Measurements from ENCODE around the gene ANTXR2. TPM values are rescaled to one million over a fixed set of nuclear protein-coding genes. Genes with fewer than 3 reads are reported as not detected.

Gene ANTXR2
- total and polyA plus RNA-seq, 2 of the 8 experiments (the other 6 are each of a cell fraction or from before 2014, with no cell fraction given): 1.1 to 7.5 TPM

- H3K27me3 ChIP-seq (replicated peaks in 1 of 4; ENCODE audit: control insufficient read depth in 3 of 4, extremely low read depth in 1 of 4, insufficient read depth in 3 of 4, low read length in 3 of 4): no peaks in the 10 kb centered on the region
- no peak overlapping the region for H3K14ac ChIP-seq (ENCODE audit: insufficient read length)
- H3K4me1 ChIP-seq (replicated peaks in 1 of 4; ENCODE audit: control insufficient read depth in 3 of 4, insufficient read depth in 4 of 4, low read length in 3 of 4): no peaks in the 10 kb centered on the region
- no peak overlapping the region for H3K56ac ChIP-seq (replicated peaks; ENCODE audit: insufficient read length, low read depth, low read length)
- 83% methylated on average over 2 of the region's 2 CpGs; no CpG with 5 or more reads in 1 of the 2 experiments for WGBS, 2 experiments (ENCODE audit: extremely low coverage in 1 of 2, insufficient coverage in 1 of 2, insufficient read length in 1 of 2, insufficient replicate concordance in 2 of 2, low coverage in 1 of 2, low lambda C conversion rate in 2 of 2, missing lambda C conversion rate in 1 of 2)
- no peak overlapping the region for H2BK12ac ChIP-seq (ENCODE audit: low read depth, low read length)
- H3K79me1 ChIP-seq (ENCODE audit: low read depth, low read length): no peaks in the 10 kb centered on the region
- no peak overlapping the region for H3K4me2 ChIP-seq (ENCODE audit: insufficient read depth in 1 of 2, low read depth in 2 of 2, low read length in 2 of 2)
- no peaks in the 10 kb centered on the region for H3K9me3 ChIP-seq (ENCODE audit: insufficient read depth in 2 of 2, low read depth in 1 of 2, low read length in 1 of 2)
- H4K8ac ChIP-seq (ENCODE audit: extremely low read depth, insufficient read depth, low read length): no peak overlapping the region
- no peak overlapping the region for H2BK5ac ChIP-seq (ENCODE audit: low read depth, low read length)
- no peak overlapping the region for H4K5ac ChIP-seq (ENCODE audit: insufficient read length, low read depth, low read length)
- H2BK20ac ChIP-seq (ENCODE audit: low read length): no peak overlapping the region
- no peak overlapping the region for H2AFZ ChIP-seq (ENCODE audit: low read length)
- no peak overlapping the region for H4K91ac ChIP-seq (replicated peaks; ENCODE audit: insufficient read length, low read length)
- H2AK5ac ChIP-seq (ENCODE audit: low read depth, low read length): no peak overlapping the region
- no peak overlapping the region for H3K27ac ChIP-seq (ENCODE audit: low read depth, low read length)
- no peaks in the 10 kb centered on the region for H3K36me3 ChIP-seq (ENCODE audit: control insufficient read depth in 2 of 4, insufficient read depth in 4 of 4, low read length in 3 of 4)
- H3K9ac ChIP-seq (replicated peaks in 1 of 4; ENCODE audit: extremely low read depth in 1 of 4, low read depth in 3 of 4, low read length in 3 of 4): no peak overlapping the region
- no peaks in the 10 kb centered on the region; the same call in 1 of the 2 replicates for H3K23me2 ChIP-seq (ENCODE audit: low read depth, low read length)
- H3K4ac ChIP-seq (replicated peaks; ENCODE audit: insufficient read length, low read depth, low read length): no peak overlapping the region
- no peaks in the 10 kb centered on the region for H3K79me2 ChIP-seq (ENCODE audit: control insufficient read depth in 1 of 2, insufficient read depth in 2 of 2, low read length in 2 of 2)
- H3K18ac ChIP-seq (ENCODE audit: extremely low read depth, low read length): no peak overlapping the region
- no peak overlapping the region for H3K23ac ChIP-seq (ENCODE audit: insufficient read length)
- DNase-seq (ENCODE audit: low read depth in 1 of 2, low spot score in 2 of 2): no peak
- no peak overlapping the region for H2BK120ac ChIP-seq (replicated peaks; ENCODE audit: low read depth, low read length)
- ChIA-PET CTCF (ENCODE audit: partially characterized antibody) (interaction anchor here (1.1 kb wide), 1 partner anchor 14 kb away, joined by 3 read pairs; no protein-coding TSS in a partner anchor), POLR2A (ENCODE audit: partially characterized antibody) (no interaction called here)
- no peak overlapping the region for H3K4me3 ChIP-seq (ENCODE audit: extremely low read depth in 1 of 4, insufficient read depth in 2 of 4, low read depth in 3 of 4, low read length in 4 of 4)
- FAIRE-seq: no peak
- no peak overlapping the region for H2BK15ac ChIP-seq (ENCODE audit: low read length)
- H4K20me1 ChIP-seq (replicated peaks in 1 of 2; ENCODE audit: control insufficient read depth in 1 of 2, insufficient read depth in 2 of 2, low read length in 2 of 2): no peaks in the 10 kb centered on the region
- TF ChIP-seq, protein P1, sequence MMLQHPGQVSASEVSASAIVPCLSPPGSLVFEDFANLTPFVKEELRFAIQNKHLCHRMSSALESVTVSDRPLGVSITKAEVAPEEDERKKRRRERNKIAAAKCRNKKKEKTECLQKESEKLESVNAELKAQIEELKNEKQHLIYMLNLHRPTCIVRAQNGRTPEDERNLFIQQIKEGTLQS (IDR thresholded peaks at IDR 0.05; ENCODE audit: insufficient read depth, low read depth, low read length): no peak
- TF ChIP-seq, protein P2, sequence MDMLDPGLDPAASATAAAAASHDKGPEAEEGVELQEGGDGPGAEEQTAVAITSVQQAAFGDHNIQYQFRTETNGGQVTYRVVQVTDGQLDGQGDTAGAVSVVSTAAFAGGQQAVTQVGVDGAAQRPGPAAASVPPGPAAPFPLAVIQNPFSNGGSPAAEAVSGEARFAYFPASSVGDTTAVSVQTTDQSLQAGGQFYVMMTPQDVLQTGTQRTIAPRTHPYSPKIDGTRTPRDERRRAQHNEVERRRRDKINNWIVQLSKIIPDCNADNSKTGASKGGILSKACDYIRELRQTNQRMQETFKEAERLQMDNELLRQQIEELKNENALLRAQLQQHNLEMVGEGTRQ (IDR thresholded peaks at IDR 0.05; ENCODE audit: low read length): no peak
- TF ChIP-seq CBX8 (IDR thresholded peaks at IDR 0.05; ENCODE audit: borderline replicate concordance, low read depth, low read length) (no peak), RNF2 (IDR thresholded peaks at IDR 0.05; ENCODE audit: borderline replicate concordance, low read depth, low read length, missing control alignments, poor library complexity, severe bottlenecking) (no peak), POLR2A (IDR thresholded peaks at IDR 0.05; ENCODE audit: control extremely low read depth in 1 of 2, low read depth in 2 of 2, low read length in 2 of 2) (no peak), EZH2 (IDR thresholded peaks at IDR 0.05; ENCODE audit: low read depth, low read length, severe bottlenecking) (no peak), CBX5 (IDR thresholded peaks at IDR 0.05; ENCODE audit: low read depth, low read length) (no peak), SRF (IDR thresholded peaks at IDR 0.05; ENCODE audit: low read depth, low read length) (no peak)
- TF ChIP-seq, protein P3, sequence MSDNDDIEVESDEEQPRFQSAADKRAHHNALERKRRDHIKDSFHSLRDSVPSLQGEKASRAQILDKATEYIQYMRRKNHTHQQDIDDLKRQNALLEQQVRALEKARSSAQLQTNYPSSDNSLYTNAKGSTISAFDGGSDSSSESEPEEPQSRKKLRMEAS (IDR thresholded peaks at IDR 0.05): no peak
These were observed 19.1 kb upstream of the ANTXR2 start for GRCh38 chr4:80092088-80092487.

Data from H1 (cell line).